GM12873 (cell line): ENCODE measurements around the gene CD300LG.

ENCODE experiments used
- TF ChIP-seq, protein P1 (sequence below): IDR thresholded peaks from 2 replicates; pipeline ENCODE4 v1.5.1; 2012; ENCODE audit warnings: low read depth, mild to moderate bottlenecking, moderate library complexity, low read length, control low read depth; ENCODE audit not compliant: insufficient read depth; ENCODE audit errors: missing control alignments

The CD300LG gene

DNA sequence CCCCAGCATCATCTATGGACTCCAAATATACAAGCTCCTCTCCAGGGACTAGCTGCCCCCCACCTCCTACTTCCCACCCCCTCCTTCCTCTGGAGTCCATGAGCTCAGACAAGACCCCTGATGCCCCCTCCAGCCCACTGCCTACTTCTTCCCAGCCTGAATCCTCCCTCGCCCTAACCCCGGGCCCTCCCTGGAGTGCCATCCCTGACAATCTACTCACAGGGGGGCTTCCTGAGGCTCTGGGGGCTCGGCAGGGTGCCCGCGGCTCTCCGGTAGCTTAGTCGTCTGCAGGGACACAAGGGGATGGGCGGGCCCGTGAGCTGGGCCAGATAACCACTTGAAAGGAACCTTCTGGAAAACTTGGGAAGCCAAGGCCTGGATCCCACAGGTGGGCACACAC is 29.1 kb upstream of the CD300LG start:
- TF ChIP-seq, protein P1, sequence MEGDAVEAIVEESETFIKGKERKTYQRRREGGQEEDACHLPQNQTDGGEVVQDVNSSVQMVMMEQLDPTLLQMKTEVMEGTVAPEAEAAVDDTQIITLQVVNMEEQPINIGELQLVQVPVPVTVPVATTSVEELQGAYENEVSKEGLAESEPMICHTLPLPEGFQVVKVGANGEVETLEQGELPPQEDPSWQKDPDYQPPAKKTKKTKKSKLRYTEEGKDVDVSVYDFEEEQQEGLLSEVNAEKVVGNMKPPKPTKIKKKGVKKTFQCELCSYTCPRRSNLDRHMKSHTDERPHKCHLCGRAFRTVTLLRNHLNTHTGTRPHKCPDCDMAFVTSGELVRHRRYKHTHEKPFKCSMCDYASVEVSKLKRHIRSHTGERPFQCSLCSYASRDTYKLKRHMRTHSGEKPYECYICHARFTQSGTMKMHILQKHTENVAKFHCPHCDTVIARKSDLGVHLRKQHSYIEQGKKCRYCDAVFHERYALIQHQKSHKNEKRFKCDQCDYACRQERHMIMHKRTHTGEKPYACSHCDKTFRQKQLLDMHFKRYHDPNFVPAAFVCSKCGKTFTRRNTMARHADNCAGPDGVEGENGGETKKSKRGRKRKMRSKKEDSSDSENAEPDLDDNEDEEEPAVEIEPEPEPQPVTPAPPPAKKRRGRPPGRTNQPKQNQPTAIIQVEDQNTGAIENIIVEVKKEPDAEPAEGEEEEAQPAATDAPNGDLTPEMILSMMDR = no peak

DNA sequence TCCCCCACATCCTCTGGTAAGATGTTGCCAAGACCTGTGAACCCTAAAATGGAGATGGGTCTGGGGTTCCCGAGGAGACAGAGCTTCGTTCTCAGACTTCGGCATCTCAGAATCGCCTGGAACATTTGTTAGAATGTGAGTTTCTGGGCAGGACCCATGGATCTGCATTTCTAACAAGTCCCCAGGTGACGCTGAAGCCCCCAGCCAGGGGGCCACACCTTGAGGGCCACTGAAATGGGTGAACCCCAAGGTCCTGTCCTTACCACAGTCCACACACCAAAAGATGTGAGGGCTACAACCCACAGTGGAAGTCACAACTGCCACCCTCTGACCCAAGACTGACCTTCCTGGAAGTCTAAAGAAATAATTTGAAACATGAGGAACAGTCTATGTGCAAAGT is 28.0 kb upstream of the CD300LG start:
- TF ChIP-seq, protein P1 = no peak

GRCh38 chr17:43820759-43821158 is 26.2 kb upstream of the CD300LG start:
- TF ChIP-seq, protein P1 = no peak

DNA sequence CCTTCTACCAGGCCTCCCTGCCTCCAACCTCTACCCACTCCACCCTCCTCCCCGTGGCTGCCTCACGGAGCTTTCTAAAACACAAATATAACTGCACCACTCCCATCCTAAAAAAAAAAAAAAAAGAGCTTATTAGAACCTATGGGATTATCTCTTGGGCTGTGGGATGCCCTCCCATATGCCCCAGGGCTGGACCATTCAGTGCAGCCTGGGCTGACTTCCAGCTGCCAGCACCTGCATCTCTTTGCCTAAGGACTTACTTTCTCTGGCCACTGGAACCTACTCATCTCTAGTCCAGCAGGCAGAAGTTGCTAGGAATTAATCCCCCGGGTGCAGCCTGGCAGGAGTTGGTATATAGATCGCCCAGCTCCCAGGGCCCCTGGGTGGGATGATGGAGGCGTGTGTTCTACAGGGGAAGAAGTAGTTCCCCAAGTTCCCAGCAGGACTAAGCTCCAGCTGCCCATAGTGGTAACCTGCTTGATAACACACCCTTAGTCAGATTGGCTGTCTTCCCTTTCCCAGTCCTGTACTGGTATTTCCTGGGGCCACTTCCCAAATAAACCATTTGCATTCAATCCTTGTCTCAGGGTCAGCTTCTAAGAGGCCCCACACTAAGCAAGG is 24.3 kb upstream of the CD300LG start:
- TF ChIP-seq, protein P1 = no peak

- TF ChIP-seq, protein P1 = no peak
Measured at GRCh38 chr17:43823350-43824084, 23.5 kb upstream of the CD300LG start.

DNA sequence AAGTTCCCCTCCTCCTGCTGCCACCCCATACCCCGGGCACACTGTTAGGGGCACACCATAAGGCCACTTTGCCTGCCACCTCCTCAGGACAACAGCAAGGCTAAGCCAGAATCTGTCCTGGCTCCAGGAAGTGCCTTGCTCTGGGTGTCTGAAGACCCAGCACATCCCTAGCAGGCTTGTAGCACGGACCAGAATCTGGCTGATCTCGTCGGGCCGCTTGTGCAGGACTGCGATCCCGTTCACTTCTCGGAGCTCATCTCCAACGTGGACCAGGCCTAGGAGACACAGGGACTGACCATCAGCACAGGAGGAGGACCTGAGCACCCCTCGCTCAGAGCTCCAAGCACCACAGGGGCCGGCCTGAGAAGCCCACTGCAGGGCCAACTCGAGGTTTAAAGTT is 21.4 kb upstream of the CD300LG start:
- TF ChIP-seq, protein P1 = no peak

DNA sequence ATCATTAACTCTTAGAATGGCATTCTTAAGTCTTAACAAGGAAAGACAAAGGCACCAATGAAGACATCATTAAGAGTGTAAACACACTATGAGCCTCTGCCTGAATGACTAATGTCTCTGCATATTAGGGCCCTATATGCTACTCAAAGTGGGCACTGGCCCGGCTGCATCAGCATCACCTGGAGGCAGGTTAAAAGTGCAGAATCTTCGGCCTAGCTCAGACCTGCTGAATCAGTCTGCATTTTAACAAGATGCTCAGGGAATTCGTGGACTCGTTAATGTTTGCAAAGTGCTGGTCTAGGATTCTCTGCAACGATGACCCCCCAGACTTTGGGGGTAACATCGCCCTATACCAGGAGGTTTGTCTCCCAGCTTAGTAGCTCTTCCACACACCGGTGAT is 20.8 kb upstream of the CD300LG start:
- TF ChIP-seq, protein P1 = no peak
